Measurements from ENCODE around the gene TP53BP2.
"Not testable (repeated sequence)": the region's sequence is repeated elsewhere in the genome, so short reads cannot be mapped to it uniquely, and the experiment has no call there.

DNA sequence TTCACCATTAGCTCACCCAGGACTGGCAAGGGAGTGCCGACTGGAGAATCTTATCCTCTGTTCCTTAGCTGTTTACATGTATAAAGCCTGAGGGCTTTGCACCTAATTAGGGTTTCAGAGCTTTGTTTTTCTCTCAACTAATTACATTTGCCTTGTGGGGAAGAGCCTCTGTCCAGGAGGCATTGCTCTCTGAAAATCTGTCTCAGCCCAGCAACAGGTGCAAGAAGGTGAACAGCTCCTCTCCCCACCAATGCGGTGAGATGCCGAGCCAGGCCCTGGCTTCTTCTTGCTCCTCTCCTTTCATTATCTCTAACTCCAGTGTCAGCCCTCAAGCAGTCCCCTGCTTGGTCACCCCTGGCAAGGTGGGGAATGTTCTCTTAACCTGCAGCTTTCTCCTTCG, 43.6 kb upstream of the TP53BP2 start:
- TF ChIP-seq, protein P1, sequence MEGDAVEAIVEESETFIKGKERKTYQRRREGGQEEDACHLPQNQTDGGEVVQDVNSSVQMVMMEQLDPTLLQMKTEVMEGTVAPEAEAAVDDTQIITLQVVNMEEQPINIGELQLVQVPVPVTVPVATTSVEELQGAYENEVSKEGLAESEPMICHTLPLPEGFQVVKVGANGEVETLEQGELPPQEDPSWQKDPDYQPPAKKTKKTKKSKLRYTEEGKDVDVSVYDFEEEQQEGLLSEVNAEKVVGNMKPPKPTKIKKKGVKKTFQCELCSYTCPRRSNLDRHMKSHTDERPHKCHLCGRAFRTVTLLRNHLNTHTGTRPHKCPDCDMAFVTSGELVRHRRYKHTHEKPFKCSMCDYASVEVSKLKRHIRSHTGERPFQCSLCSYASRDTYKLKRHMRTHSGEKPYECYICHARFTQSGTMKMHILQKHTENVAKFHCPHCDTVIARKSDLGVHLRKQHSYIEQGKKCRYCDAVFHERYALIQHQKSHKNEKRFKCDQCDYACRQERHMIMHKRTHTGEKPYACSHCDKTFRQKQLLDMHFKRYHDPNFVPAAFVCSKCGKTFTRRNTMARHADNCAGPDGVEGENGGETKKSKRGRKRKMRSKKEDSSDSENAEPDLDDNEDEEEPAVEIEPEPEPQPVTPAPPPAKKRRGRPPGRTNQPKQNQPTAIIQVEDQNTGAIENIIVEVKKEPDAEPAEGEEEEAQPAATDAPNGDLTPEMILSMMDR (IDR thresholded peaks at IDR 0.05 in 8 of 11, conservative IDR thresholded peaks at IDR 0.05 in 3 of 11): not testable (repeated sequence)
- not testable (repeated sequence) for TF ChIP-seq POLR2A, POLR2AphosphoS5 (IDR thresholded peaks at IDR 0.05)
